GM13976 (cell line): ENCODE measurements around the gene PACSIN1.

ENCODE experiments used
- DNase-seq: peaks from one replicate; pipeline ENCODE4 v3.0.0; 2012; ENCODE audit warnings: low spot score
- in situ Hi-C: fragments of 300-500 bp; cut with MboI; formaldehyde crosslinking; loops from one replicate; pipeline ENCODE4 v1.12.0; 2022; ENCODE audit warnings: low sequenced_read_pairs, mixed read lengths, inconsistent platforms; ENCODE audit not compliant: unreplicated experiment
- TF ChIP-seq, protein P1 (sequence below): IDR thresholded peaks from 2 replicates; pipeline ENCODE4 v1.5.1; 2012; ENCODE audit warnings: borderline replicate concordance, mild to moderate bottlenecking; ENCODE audit not compliant: insufficient read depth; ENCODE audit errors: extremely low read depth, missing control alignments, control extremely low read depth

Gene PACSIN1

DNA sequence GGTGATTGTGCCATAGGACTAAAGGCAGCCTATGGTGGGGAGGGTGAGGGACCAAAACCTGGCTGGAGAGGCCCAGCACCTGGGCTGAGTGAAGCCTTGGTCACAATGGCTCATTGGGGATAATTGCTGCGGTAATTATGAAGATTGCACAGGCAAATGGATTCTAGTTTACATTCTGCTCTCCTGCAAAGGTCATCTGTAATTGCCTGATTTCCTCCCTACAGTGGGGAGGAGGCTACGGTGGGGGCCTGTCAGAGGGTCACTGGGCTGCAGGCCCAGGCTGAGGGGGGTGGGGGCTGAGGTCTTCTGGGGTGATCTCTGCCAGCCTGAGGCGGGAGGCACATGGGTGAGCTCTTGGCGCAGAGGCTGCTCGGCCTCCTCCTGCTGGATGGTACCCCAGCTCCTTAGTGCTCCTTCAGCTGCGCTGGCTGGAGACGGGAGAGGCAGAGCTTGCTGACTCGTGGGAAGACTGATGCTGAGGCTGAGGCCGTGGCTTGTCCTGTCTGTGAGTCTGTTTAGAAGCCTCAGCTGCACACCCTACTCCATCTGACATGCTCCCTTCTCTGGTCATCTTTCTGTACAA is 30.3 kb downstream of the PACSIN1 start:
- in situ Hi-C loops = no loop called here
- TF ChIP-seq, protein P1, sequence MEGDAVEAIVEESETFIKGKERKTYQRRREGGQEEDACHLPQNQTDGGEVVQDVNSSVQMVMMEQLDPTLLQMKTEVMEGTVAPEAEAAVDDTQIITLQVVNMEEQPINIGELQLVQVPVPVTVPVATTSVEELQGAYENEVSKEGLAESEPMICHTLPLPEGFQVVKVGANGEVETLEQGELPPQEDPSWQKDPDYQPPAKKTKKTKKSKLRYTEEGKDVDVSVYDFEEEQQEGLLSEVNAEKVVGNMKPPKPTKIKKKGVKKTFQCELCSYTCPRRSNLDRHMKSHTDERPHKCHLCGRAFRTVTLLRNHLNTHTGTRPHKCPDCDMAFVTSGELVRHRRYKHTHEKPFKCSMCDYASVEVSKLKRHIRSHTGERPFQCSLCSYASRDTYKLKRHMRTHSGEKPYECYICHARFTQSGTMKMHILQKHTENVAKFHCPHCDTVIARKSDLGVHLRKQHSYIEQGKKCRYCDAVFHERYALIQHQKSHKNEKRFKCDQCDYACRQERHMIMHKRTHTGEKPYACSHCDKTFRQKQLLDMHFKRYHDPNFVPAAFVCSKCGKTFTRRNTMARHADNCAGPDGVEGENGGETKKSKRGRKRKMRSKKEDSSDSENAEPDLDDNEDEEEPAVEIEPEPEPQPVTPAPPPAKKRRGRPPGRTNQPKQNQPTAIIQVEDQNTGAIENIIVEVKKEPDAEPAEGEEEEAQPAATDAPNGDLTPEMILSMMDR = no peak
- DNase-seq = no peak

- DNase-seq = no peak
- in situ Hi-C loops = no loop called here
- TF ChIP-seq, protein P1 = no peak
These were observed 31.5 kb downstream of the PACSIN1 start for GRCh38 chr6:34497411-34497810.

- no peak for DNase-seq
- TF ChIP-seq, protein P1 = no peak
- in situ Hi-C loops = no loop called here
These were observed 40.8 kb downstream of the PACSIN1 start for GRCh38 chr6:34506718-34507117.

DNA sequence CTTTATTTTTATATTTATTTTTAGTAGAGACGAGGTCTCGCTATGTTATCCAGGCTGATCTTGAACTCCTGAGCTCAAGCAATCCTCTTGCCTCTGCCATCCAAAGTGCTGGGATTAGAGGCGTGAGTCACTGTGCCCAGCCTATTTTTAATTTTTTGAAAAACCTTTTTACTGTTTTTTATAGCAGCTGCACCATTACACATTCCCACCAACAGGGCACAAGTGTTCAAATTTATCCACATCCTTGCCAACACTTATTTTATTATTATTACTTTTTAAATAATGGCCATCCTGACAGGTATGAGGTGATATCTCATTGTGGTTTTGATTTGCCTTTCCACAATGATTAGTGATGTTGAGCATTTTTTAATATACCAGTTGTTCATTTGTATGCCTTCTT is 42.5 kb downstream of the PACSIN1 start:
- TF ChIP-seq, protein P1 = no peak
- in situ Hi-C loops = no loop called here
- DNase-seq = no peak

DNA sequence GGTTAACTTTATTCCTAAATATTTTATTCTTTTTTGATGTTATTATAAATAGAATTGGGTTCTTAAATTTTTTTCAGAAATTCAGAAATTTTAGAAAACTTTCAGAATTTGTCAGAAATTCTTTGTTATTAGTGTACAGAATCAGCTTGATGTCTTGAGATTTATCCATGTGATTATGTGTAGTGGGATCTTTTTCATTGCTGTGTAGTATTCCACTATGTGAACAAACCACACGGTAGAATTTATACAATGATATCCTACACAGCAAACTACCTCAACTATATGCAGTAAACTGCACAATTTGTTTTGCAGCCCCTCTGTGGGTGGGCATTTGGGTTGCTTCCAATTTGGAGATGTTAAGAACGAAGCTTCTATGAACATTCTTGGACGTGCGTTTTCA is 43.9 kb downstream of the PACSIN1 start:
- no peak for DNase-seq
- in situ Hi-C loops = no loop called here
- TF ChIP-seq, protein P1 = no peak

GRCh38 chr6:34510299-34510698 is 44.4 kb downstream of the PACSIN1 start:
- in situ Hi-C loops = no loop called here
- no peak for DNase-seq
- TF ChIP-seq, protein P1 = no peak
